Heart left ventricle (tissue), 13 donors: ENCODE data around the gene CCDC146.

Source experiments
- POLR2A ChIP-seq, 2 donors: fragments of 450-650 bp; IDR thresholded peaks; one replicate each; pipeline ENCODE4 v1.6.1; 2017; ENCODE audit warnings: antibody characterized with exemption in 2 of 2, mild to moderate bottlenecking in 2 of 2, moderate library complexity in 2 of 2
- TF ChIP-seq, protein P1 (sequence below), 12 donors: fragments of 200-600 bp; sonication (generic) in 4 of 12; IDR thresholded peaks; one replicate each; pipeline versions ENCODE4 v1.5.0 to v1.8.0; 2018 to 2022; ENCODE audit warnings: antibody characterized with exemption in 12 of 12, mild to moderate bottlenecking in 5 of 12
- donor health status: ischemic (EF 13 %, LVEDD 7.1; RV severe dilation, severe dysfunction).
- donor health status: DM: no; HTN: yes; CAD: no.
- donor health status: DM: no; HTN: no; CAD: no.
- donor health status: ischemic (EF 25% LVEDD 6.9; RV normal size, moderate dysfunction).
- donor health status: ischemic (EF 25% LVEDD 5.7; RV mildly dilated, moderate dysfunction).
- donor health status: ischemic (EF 35%, LVEDD 5.7; RV mildly dilated, moderate dysfunction).
- donor health status: nonischemic (EF 11% LVEDD 7.7; RV severe dilation, severe dysfunction).
- donor health status: DM: yes; HTN: yes; CAD: no.
- donor health status: PGD.
- donor health status: ischemic (EF 29% LVEDD 5.4; RV normal size, mild dysfunction).
- donor health status: nonischemic (EF 23%, LVEDD 6.1; RV moderate dilation, normal function).

DNA sequence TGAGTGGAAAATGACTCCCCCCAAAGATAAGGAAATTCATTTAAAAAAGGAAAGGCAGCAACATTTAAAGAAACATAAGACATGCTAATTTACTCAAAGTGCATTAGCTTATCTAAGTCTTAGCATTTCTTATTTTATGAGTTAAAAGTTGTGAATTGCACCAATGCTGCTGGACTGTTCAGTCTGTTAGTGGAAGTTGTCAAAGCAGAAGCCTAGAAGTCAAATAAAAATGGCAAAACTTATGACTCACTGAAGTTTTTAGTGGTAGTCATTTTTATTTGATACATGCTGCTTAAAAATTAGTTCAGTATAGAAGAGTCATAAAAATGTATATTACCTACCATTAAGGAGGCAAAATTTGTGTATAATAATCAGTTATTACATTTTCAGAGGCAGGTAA is 168.0 kb downstream of the CCDC146 start:
- no peak for TF ChIP-seq POLR2A (IDR thresholded peaks at IDR 0.05)
- TF ChIP-seq, protein P1, sequence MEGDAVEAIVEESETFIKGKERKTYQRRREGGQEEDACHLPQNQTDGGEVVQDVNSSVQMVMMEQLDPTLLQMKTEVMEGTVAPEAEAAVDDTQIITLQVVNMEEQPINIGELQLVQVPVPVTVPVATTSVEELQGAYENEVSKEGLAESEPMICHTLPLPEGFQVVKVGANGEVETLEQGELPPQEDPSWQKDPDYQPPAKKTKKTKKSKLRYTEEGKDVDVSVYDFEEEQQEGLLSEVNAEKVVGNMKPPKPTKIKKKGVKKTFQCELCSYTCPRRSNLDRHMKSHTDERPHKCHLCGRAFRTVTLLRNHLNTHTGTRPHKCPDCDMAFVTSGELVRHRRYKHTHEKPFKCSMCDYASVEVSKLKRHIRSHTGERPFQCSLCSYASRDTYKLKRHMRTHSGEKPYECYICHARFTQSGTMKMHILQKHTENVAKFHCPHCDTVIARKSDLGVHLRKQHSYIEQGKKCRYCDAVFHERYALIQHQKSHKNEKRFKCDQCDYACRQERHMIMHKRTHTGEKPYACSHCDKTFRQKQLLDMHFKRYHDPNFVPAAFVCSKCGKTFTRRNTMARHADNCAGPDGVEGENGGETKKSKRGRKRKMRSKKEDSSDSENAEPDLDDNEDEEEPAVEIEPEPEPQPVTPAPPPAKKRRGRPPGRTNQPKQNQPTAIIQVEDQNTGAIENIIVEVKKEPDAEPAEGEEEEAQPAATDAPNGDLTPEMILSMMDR (IDR thresholded peaks at IDR 0.05), result no peak
